Cardiac muscle cell (in vitro differentiated cells and primary cell): Measurements from ENCODE around the gene CDK14. TPM values are rescaled to one million over a fixed set of nuclear protein-coding genes. Genes with fewer than 3 reads are reported as not detected.
"Not testable (repeated sequence)": the region's sequence is repeated elsewhere in the genome, so short reads cannot be mapped to it uniquely, and the experiment has no call there.

Source experiments
- DNase-seq, 2 donors: peaks; one replicate each; pipeline versions ENCODE4 v3.0.0 to v3.0.0-alpha.2; 2010 to 2017; ENCODE audit warnings: low read depth in 1 of 2, low spot score in 1 of 2
- H3K27ac ChIP-seq: fragments of 200-600 bp; sonication (generic); 2 replicates; pipeline ENCODE4 v1.5.1; 2016
- H3K27me3 ChIP-seq: fragments of 200-600 bp; sonication (generic); 2 replicates; pipeline ENCODE4 v1.6.0; 2016; ENCODE audit warnings: control low read depth
- H3K36me3 ChIP-seq: fragments of 200-600 bp; sonication (generic); 2 replicates; pipeline ENCODE4 v1.5.1; 2016; ENCODE audit warnings: control low read depth
- H3K4me1 ChIP-seq: fragments of 200-600 bp; sonication (generic); 2 replicates; pipeline ENCODE4 v1.8.1; 2017; ENCODE audit warnings: low read depth, mild to moderate bottlenecking, mixed run types
- H3K4me3 ChIP-seq: fragments of 200-600 bp; sonication (generic); 2 replicates; pipeline ENCODE4 v1.5.1; 2016; ENCODE audit warnings: mild to moderate bottlenecking
- H3K9me3 ChIP-seq: fragments of 200-600 bp; sonication (generic); 2 replicates; pipeline ENCODE4 v1.5.1; 2017; ENCODE audit warnings: low read depth, mild to moderate bottlenecking, control low read depth
- CTCF ChIP-seq: IDR thresholded peaks from 2 replicates; pipeline ENCODE4 v1.5.1; 2012; ENCODE audit warnings: low read depth, mild to moderate bottlenecking, low read length
- polyA plus RNA-seq: library from polyadenylated mRNA; unstranded; fragments of >200 nt; fragmentation: Nextera tagmentation; extraction: Ambion mirVana; gene quantifications from 2 replicates; pipeline ENCODE4 v1.2.1, GENCODE V29; 2016
- total RNA-seq: library from RNA; depleted of rRNA; stranded (reverse); fragments of >200 nt; gene quantifications from 2 replicates; pipeline ENCODE4 v1.2.3, GENCODE V29; 2016

CDK14 gene
- total and polyA plus RNA-seq, 2 experiments from 2014 or later: 22.5 to 23.1 TPM

- Histone ChIP-seq H3K9me3 (no peaks in the 10 kb centered on the region), H3K4me3 (no peak overlapping the region), H3K4me1 (peaks cover 16% of the 10 kb centered on the region), H3K27ac (peak overlapping the region; percentile 55), H3K36me3 (no peaks in the 10 kb centered on the region), H3K27me3 (no peaks in the 10 kb centered on the region)
- TF ChIP-seq CTCF: no peak
- peak in 1 of 2 donors; percentile 2 for DNase-seq
Measured at GRCh38 chr7:91168871-91169829, 573.0 kb downstream of the CDK14 start.

GRCh38 chr7:91169830-91170191, 573.7 kb downstream of the CDK14 start:
- DNase-seq: peak in 1 of 2 donors; percentile 5
- Histone ChIP-seq H3K27ac (peak overlapping the region; percentile 55), H3K4me3 (no peak overlapping the region), H3K36me3 (no peaks in the 10 kb centered on the region), H3K27me3 (no peaks in the 10 kb centered on the region), H3K4me1 (peaks cover 14% of the 10 kb centered on the region), H3K9me3 (no peaks in the 10 kb centered on the region)
- TF ChIP-seq CTCF: no peak

GRCh38 chr7:91173265-91173664, 577.1 kb downstream of the CDK14 start:
- not testable (repeated sequence) for H3K36me3 ChIP-seq, DNase-seq, H3K27ac ChIP-seq, H3K9me3 ChIP-seq, H3K27me3 ChIP-seq, H3K4me3 ChIP-seq
- peaks cover 14% of the 10 kb centered on the region for H3K4me1 ChIP-seq

GRCh38 chr7:91180746-91181145, 584.6 kb downstream of the CDK14 start:
- H3K27me3 ChIP-seq: no peaks in the 10 kb centered on the region
- H3K36me3 ChIP-seq: no peaks in the 10 kb centered on the region
- no peak for DNase-seq
- TF ChIP-seq CTCF: no peak
- no peak overlapping the region for H3K27ac ChIP-seq
- no peak overlapping the region for H3K4me3 ChIP-seq
- H3K4me1 ChIP-seq: no peaks in the 10 kb centered on the region
- no peaks in the 10 kb centered on the region for H3K9me3 ChIP-seq

- Histone ChIP-seq H3K4me1 (no peaks in the 10 kb centered on the region), H3K27me3 (no peaks in the 10 kb centered on the region), H3K9me3 (no peaks in the 10 kb centered on the region), H3K4me3 (no peak overlapping the region), H3K27ac (no peak overlapping the region), H3K36me3 (no peaks in the 10 kb centered on the region)
- no peak for DNase-seq
- no peak for TF ChIP-seq CTCF
Measured at GRCh38 chr7:91181949-91182348, 585.8 kb downstream of the CDK14 start.
